ENCODE results near the gene PID1.
A peak's percentile ranks its signal among the peaks of the same experiment; 100 is the strongest.

GRCh38 chr2:229270551-229271410, at the start of gene PID1:
- no peak for TF ChIP-seq CTCF (IDR thresholded peaks at IDR 0.05)
- TF ChIP-seq HMGXB4 (CRISPR knock-in tag; IDR thresholded peaks at IDR 0.05): peak; percentile 82; the same call in 1 of the 2 replicates
- no peak for TF ChIP-seq SP1 (CRISPR knock-in tag; conservative IDR thresholded peaks at IDR 0.05)
- TF ChIP-seq CBFB (CRISPR knock-in tag; IDR thresholded peaks at IDR 0.05; ENCODE audit: low read depth): no peak
- TF ChIP-seq MAX (CRISPR knock-in tag; IDR thresholded peaks at IDR 0.05): no peak
- no peak for TF ChIP-seq ZNF512 (CRISPR knock-in tag; IDR thresholded peaks at IDR 0.05; ENCODE audit: borderline replicate concordance)
- TF ChIP-seq ATF6 (CRISPR knock-in tag; IDR thresholded peaks at IDR 0.05): no peak
- no peak for TF ChIP-seq JUN (CRISPR knock-in tag; IDR thresholded peaks at IDR 0.05)
